ENCODE data around the gene GMPR.

DNA sequence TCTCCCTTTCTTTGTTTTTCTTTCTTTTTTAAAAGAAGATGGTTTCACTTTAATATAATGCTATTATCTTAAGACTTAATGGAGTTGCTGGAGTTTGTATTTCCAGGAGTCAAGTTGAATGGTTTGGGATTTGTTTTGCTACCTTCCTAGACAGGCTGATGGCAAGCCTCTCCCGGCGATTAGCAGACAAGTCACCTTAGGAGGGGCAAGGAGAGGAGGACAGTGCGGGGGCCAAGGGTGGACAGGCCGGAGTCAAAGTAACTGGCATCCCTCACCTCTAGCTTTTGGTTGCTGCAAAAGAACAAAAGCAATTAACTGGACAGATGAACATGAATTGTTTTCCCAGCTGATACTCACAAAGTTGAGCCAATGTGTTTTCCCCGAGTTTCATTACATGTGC is 57.1 kb downstream of the GMPR start:
- TF ChIP-seq POLR2A (IDR thresholded peaks at IDR 0.05) = no peak
- TF ChIP-seq, protein P1, sequence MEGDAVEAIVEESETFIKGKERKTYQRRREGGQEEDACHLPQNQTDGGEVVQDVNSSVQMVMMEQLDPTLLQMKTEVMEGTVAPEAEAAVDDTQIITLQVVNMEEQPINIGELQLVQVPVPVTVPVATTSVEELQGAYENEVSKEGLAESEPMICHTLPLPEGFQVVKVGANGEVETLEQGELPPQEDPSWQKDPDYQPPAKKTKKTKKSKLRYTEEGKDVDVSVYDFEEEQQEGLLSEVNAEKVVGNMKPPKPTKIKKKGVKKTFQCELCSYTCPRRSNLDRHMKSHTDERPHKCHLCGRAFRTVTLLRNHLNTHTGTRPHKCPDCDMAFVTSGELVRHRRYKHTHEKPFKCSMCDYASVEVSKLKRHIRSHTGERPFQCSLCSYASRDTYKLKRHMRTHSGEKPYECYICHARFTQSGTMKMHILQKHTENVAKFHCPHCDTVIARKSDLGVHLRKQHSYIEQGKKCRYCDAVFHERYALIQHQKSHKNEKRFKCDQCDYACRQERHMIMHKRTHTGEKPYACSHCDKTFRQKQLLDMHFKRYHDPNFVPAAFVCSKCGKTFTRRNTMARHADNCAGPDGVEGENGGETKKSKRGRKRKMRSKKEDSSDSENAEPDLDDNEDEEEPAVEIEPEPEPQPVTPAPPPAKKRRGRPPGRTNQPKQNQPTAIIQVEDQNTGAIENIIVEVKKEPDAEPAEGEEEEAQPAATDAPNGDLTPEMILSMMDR (IDR thresholded peaks at IDR 0.05) = no peak
